Measurements from ENCODE around the gene BDKRB2.

DNA sequence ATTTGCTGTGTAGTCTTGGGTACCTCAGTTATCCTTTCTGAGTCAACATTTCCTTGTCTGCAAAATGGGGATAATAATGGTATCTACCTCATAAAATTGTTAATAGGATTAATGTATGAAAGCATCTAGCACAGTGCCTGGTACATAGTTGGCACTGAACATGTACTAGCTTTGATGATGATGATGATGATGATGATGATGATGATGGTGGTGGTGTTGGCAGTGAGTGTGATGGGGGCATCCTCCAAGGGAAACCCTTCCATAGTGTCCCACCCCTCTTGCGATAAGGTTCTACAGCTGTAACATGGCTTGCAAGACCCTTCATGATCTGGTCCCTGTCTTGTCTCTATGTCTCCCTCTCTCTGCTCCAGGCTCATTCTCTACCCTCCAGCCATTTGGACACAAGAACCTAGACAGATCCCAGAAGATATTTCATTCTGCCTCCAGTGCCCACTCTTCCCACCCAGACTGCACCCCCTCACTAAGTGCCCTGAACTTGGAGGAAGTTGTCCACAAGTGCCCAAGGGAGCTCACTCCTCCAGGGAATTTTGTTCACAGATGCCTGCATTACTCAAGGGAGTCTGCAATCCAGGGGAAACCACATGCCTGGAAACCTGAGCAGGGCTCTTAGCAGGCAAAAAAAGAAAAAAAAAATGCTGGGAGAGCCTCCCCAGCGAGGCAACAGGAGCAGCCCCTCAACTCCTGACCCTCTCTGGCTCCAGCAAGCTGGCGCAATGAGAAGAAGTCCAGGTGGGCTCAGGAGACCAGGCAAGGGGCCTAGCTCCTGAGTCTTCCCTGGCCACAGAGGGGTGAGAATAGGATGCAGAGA is 41.3 kb downstream of the BDKRB2 start:
- no peak for TF ChIP-seq CTCF (IDR thresholded peaks at IDR 0.05; ENCODE audit: low read length)
- no peak for TF ChIP-seq EZH2 (optimal IDR thresholded peaks at IDR 0.05; ENCODE audit: low read depth, low read length)
- no peak for TF ChIP-seq EZH2phosphoT487 (IDR thresholded peaks at IDR 0.05; ENCODE audit: low read length)
